Measurements from ENCODE around the gene GORASP1. TPM values are rescaled to one million over a fixed set of nuclear protein-coding genes. Genes with fewer than 3 reads are reported as not detected.

Gene GORASP1
- total and polyA plus RNA-seq, 2 of the 8 experiments (the other 6 are each of a cell fraction or from before 2014, with no cell fraction given), result 33.4 to 33.5 TPM

DNA sequence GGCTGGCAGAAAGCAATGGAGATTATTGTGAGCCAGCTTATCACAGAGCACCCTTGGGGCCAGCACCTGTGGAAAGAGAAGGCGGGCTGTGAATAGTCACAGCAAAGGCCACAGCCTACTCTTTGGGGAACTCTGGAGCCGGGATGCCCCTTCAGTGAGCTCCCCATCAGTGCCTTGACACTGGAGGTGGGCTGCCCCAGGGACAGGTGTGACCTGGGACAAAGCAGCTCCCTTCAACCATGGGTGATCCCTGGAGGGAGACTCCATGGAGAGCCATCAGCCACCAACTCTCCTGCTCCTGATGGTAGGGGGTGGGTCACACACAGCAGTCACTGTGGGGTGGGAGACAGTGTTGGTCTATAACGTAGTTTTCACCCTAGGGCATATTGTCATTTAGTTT lies 5.9 kb upstream of the GORASP1 start (continued):
- TF ChIP-seq, protein P1, sequence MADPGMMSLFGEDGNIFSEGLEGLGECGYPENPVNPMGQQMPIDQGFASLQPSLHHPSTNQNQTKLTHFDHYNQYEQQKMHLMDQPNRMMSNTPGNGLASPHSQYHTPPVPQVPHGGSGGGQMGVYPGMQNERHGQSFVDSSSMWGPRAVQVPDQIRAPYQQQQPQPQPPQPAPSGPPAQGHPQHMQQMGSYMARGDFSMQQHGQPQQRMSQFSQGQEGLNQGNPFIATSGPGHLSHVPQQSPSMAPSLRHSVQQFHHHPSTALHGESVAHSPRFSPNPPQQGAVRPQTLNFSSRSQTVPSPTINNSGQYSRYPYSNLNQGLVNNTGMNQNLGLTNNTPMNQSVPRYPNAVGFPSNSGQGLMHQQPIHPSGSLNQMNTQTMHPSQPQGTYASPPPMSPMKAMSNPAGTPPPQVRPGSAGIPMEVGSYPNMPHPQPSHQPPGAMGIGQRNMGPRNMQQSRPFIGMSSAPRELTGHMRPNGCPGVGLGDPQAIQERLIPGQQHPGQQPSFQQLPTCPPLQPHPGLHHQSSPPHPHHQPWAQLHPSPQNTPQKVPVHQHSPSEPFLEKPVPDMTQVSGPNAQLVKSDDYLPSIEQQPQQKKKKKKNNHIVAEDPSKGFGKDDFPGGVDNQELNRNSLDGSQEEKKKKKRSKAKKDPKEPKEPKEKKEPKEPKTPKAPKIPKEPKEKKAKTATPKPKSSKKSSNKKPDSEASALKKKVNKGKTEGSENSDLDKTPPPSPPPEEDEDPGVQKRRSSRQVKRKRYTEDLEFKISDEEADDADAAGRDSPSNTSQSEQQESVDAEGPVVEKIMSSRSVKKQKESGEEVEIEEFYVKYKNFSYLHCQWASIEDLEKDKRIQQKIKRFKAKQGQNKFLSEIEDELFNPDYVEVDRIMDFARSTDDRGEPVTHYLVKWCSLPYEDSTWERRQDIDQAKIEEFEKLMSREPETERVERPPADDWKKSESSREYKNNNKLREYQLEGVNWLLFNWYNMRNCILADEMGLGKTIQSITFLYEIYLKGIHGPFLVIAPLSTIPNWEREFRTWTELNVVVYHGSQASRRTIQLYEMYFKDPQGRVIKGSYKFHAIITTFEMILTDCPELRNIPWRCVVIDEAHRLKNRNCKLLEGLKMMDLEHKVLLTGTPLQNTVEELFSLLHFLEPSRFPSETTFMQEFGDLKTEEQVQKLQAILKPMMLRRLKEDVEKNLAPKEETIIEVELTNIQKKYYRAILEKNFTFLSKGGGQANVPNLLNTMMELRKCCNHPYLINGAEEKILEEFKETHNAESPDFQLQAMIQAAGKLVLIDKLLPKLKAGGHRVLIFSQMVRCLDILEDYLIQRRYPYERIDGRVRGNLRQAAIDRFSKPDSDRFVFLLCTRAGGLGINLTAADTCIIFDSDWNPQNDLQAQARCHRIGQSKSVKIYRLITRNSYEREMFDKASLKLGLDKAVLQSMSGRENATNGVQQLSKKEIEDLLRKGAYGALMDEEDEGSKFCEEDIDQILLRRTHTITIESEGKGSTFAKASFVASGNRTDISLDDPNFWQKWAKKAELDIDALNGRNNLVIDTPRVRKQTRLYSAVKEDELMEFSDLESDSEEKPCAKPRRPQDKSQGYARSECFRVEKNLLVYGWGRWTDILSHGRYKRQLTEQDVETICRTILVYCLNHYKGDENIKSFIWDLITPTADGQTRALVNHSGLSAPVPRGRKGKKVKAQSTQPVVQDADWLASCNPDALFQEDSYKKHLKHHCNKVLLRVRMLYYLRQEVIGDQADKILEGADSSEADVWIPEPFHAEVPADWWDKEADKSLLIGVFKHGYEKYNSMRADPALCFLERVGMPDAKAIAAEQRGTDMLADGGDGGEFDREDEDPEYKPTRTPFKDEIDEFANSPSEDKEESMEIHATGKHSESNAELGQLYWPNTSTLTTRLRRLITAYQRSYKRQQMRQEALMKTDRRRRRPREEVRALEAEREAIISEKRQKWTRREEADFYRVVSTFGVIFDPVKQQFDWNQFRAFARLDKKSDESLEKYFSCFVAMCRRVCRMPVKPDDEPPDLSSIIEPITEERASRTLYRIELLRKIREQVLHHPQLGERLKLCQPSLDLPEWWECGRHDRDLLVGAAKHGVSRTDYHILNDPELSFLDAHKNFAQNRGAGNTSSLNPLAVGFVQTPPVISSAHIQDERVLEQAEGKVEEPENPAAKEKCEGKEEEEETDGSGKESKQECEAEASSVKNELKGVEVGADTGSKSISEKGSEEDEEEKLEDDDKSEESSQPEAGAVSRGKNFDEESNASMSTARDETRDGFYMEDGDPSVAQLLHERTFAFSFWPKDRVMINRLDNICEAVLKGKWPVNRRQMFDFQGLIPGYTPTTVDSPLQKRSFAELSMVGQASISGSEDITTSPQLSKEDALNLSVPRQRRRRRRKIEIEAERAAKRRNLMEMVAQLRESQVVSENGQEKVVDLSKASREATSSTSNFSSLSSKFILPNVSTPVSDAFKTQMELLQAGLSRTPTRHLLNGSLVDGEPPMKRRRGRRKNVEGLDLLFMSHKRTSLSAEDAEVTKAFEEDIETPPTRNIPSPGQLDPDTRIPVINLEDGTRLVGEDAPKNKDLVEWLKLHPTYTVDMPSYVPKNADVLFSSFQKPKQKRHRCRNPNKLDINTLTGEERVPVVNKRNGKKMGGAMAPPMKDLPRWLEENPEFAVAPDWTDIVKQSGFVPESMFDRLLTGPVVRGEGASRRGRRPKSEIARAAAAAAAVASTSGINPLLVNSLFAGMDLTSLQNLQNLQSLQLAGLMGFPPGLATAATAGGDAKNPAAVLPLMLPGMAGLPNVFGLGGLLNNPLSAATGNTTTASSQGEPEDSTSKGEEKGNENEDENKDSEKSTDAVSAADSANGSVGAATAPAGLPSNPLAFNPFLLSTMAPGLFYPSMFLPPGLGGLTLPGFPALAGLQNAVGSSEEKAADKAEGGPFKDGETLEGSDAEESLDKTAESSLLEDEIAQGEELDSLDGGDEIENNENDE (IDR thresholded peaks at IDR 0.05; ENCODE audit: insufficient replicate concordance, low read length), result no peak
- TF ChIP-seq BRCA1 (IDR thresholded peaks at IDR 0.05; ENCODE audit: low read depth, low read length), result no peak
- no peak for TF ChIP-seq MAFK (IDR thresholded peaks at IDR 0.05; ENCODE audit: low read depth, low read length)
- no peak for TF ChIP-seq SAP30 (IDR thresholded peaks at IDR 0.05; ENCODE audit: insufficient read depth, insufficient replicate concordance, low read length)
- TF ChIP-seq, protein P2, sequence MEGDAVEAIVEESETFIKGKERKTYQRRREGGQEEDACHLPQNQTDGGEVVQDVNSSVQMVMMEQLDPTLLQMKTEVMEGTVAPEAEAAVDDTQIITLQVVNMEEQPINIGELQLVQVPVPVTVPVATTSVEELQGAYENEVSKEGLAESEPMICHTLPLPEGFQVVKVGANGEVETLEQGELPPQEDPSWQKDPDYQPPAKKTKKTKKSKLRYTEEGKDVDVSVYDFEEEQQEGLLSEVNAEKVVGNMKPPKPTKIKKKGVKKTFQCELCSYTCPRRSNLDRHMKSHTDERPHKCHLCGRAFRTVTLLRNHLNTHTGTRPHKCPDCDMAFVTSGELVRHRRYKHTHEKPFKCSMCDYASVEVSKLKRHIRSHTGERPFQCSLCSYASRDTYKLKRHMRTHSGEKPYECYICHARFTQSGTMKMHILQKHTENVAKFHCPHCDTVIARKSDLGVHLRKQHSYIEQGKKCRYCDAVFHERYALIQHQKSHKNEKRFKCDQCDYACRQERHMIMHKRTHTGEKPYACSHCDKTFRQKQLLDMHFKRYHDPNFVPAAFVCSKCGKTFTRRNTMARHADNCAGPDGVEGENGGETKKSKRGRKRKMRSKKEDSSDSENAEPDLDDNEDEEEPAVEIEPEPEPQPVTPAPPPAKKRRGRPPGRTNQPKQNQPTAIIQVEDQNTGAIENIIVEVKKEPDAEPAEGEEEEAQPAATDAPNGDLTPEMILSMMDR (IDR thresholded peaks at IDR 0.05; ENCODE audit: control extremely low read depth in 1 of 3, insufficient read depth in 1 of 3, low read depth in 1 of 3, low read length in 3 of 3), result no peak
- TF ChIP-seq RNF2 (IDR thresholded peaks at IDR 0.05; ENCODE audit: borderline replicate concordance, low read depth, low read length, missing control alignments, poor library complexity, severe bottlenecking), result no peak
- no peak for TF ChIP-seq ASH2L (IDR thresholded peaks at IDR 0.05; ENCODE audit: low read length)
- TF ChIP-seq KDM1A (IDR thresholded peaks at IDR 0.05; ENCODE audit: borderline replicate concordance, low read length), result no peak

All from H1 (cell line).